Adrenal gland (tissue), 12 donors: ENCODE measurements around the gene TMSB15A. TPM values are rescaled to one million over a fixed set of nuclear protein-coding genes. Genes with fewer than 3 reads are reported as not detected.

ENCODE experiments used
- polyA plus RNA-seq, 3 donors: library from polyadenylated mRNA; stranded (reverse); fragments of 200-250 nt in 2 of 3; fragments of 350-450 nt in 1 of 3; fragmentation: Illumina TruSeq in 1 of 3; extraction: RNeasy Lipid Tissue Mini Kit (QIAGEN cat#74804) in 1 of 3; gene quantifications; one replicate each; pipeline ENCODE4 v1.2.3, GENCODE V29; 2013 to 2014
- total RNA-seq, 9 donors: library from RNA; depleted of rRNA in 4 of 9; stranded (reverse); fragments of >200 nt in 4 of 9; fragments of 120-200 nt in 1 of 9; fragmentation: NEBNext Ultra II Directional in 1 of 9; extraction: Animal tissue kit (Norgen Biotek cat#: 25700) in 1 of 9; gene quantifications; one replicate each; pipeline versions ENCODE4 v1.1.0 to v1.2.4, GENCODE V29; 2013 to 2023
- donor health status: healthy with polysubstance abuse.
- donor health status: Bipolar disorder and iron deficiency.
- donor health status: DM: yes; HTN: yes; CAD: no.
- donor health status: DM: no; HTN: no; CAD: no.
- donor health status: DM: no; HTN: no; CAD: no.
- donor health status: DM: yes; HTN: yes; CAD: no.

Gene TMSB15A
- total and polyA plus RNA-seq, 12 donors = 0.27 to 12.6 (median 1.0) TPM; not detected in 3

Other genes with a start within 250 kb of the TMSB15A start
- under 1 TPM in 1 of 9 donors, not detected in 8; 0.06 TPM for gene NXF2B, start 76.7 kb downstream of the TMSB15A start, total RNA-seq
- under 1 TPM in 2 of 3 donors, not detected in 1; 0.32 to 0.34 TPM for gene NXF2B, start 76.7 kb downstream of the TMSB15A start, polyA plus RNA-seq
- gene TCP11X2, start 44.9 kb downstream of the TMSB15A start, total RNA-seq = under 1 TPM in 1 of 9 donors, not detected in 8; 0.28 TPM
- under 1 TPM in 1 of 3 donors, not detected in 2; 0.37 TPM for gene TCP11X2, start 44.9 kb downstream of the TMSB15A start, polyA plus RNA-seq
- gene ARMCX5, start 82.8 kb upstream of the TMSB15A start, total RNA-seq = 10 to 100 TPM in 7 of 9 donors, 1 to 10 TPM in 2; 8.9 to 24.5 (median 14.4) TPM
- gene ARMCX5, start 82.8 kb upstream of the TMSB15A start, polyA plus RNA-seq = 10 to 100 TPM in 1 of 3 donors, 1 to 10 TPM in 2; 6.4 to 21.6 (median 7.0) TPM
- 10 to 100 TPM in 8 of 9 donors, 1 to 10 TPM in 1; 3.7 to 46.7 (median 14.8) TPM for gene GPRASP1, start 134.7 kb upstream of the TMSB15A start, total RNA-seq
- gene GPRASP1, start 134.7 kb upstream of the TMSB15A start, polyA plus RNA-seq = 10 to 100 TPM; 15.0 to 30.2 (median 27.3) TPM
- 10 to 100 TPM in 8 of 9 donors, 1 to 10 TPM in 1; 9.2 to 58.9 (median 21.0) TPM for gene GPRASP2, start 195.7 kb upstream of the TMSB15A start, total RNA-seq
- gene GPRASP2, start 195.7 kb upstream of the TMSB15A start, polyA plus RNA-seq = 10 to 100 TPM in 2 of 3 donors, 1 to 10 TPM in 1; 6.9 to 35.8 (median 10.9) TPM
- gene GPRASP3, start 204.0 kb upstream of the TMSB15A start, total RNA-seq = 10 to 100 TPM in 1 of 9 donors, 1 to 10 TPM in 8; 3.6 to 10.8 (median 7.2) TPM
- 1 to 10 TPM in 2 of 3 donors, under 1 TPM in 1; 0.77 to 6.9 (median 1.4) TPM for gene GPRASP3, start 204.0 kb upstream of the TMSB15A start, polyA plus RNA-seq